LNCaP clone FGC (cell line): ENCODE results near the gene VSIG10L.
A peak's percentile ranks its signal among the peaks of the same experiment; 100 is the strongest.

ENCODE experiments used
- DNase-seq: peaks from one replicate; pipeline ENCODE4 v3.0.0-alpha.2; 2011; ENCODE audit warnings: low read depth
- H3K4me3 ChIP-seq: 2 replicates; pipeline ENCODE4 v1.5.1; 2011; ENCODE audit warnings: mild to moderate bottlenecking, low read depth, low read length, control low read depth
- CTCF ChIP-seq: IDR thresholded peaks from 2 replicates; pipeline ENCODE4 v1.5.1; 2012; ENCODE audit warnings: mild to moderate bottlenecking; ENCODE audit not compliant: control insufficient read depth, insufficient read depth; ENCODE audit errors: extremely low read depth

The VSIG10L gene

GRCh38 chr19:51329411-51329810 is 12.5 kb downstream of the VSIG10L start:
- DNase-seq, result no peak
- TF ChIP-seq CTCF, result no peak
- no peak overlapping the region for H3K4me3 ChIP-seq

- DNase-seq, result no peak
- H3K4me3 ChIP-seq, result peak overlapping the region; percentile 53
- TF ChIP-seq CTCF, result peak; percentile 55
Measured at GRCh38 chr19:51327066-51328001, 14.6 kb downstream of the VSIG10L start.

- no peak for DNase-seq
- H3K4me3 ChIP-seq, result no peak overlapping the region
- no peak for TF ChIP-seq CTCF
Measured at GRCh38 chr19:51326216-51327065, 15.5 kb downstream of the VSIG10L start.

- H3K4me3 ChIP-seq, result no peak overlapping the region
- no peak for TF ChIP-seq CTCF
- DNase-seq, result no peak
Measured at GRCh38 chr19:51325161-51325976, 16.6 kb downstream of the VSIG10L start.

- DNase-seq, result no peak
- no peak overlapping the region for H3K4me3 ChIP-seq
- no peak for TF ChIP-seq CTCF
Measured at GRCh38 chr19:51324167-51324481, 17.8 kb downstream of the VSIG10L start.

- no peak for DNase-seq
- no peak overlapping the region for H3K4me3 ChIP-seq
- no peak for TF ChIP-seq CTCF
Measured at GRCh38 chr19:51323481-51324166, 18.3 kb downstream of the VSIG10L start.
